Loucy (cell line): ENCODE results near the gene MACROD2.

Experiments used
- H2AFZ ChIP-seq: fragments of 200-600 bp; sonication (generic); 2 replicates; pipeline ENCODE4 v1.6.0; 2016; ENCODE audit warnings: antibody characterized with exemption, mild to moderate bottlenecking, low read length, moderate library complexity
- H3F3A ChIP-seq: fragments of 200-600 bp; 2 replicates; pipeline ENCODE4 v1.6.0; 2016; ENCODE audit warnings: antibody characterized with exemption, low read depth, mild to moderate bottlenecking
- H3K27me3 ChIP-seq: fragments of 200-600 bp; sonication (generic); 2 replicates; pipeline ENCODE4 v1.6.1; 2014; ENCODE audit warnings: low read length, mild to moderate bottlenecking; ENCODE audit not compliant: insufficient read depth, poor library complexity, severe bottlenecking
- H3K36me3 ChIP-seq: fragments of 200-600 bp; sonication (generic); 2 replicates; pipeline ENCODE4 v1.6.1; 2016; ENCODE audit warnings: low read length; ENCODE audit not compliant: insufficient read depth
- H3K4me1 ChIP-seq: fragments of 200-600 bp; sonication (generic); 2 replicates; pipeline ENCODE4 v1.5.1; 2014; ENCODE audit warnings: low read length, mild to moderate bottlenecking; ENCODE audit not compliant: insufficient read depth, poor library complexity, severe bottlenecking
- H3K4me2 ChIP-seq: fragments of 200-600 bp; sonication (generic); 2 replicates; pipeline ENCODE4 v1.6.0; 2014; ENCODE audit warnings: antibody characterized with exemption, low read length, low read depth, mild to moderate bottlenecking; ENCODE audit not compliant: poor library complexity, severe bottlenecking
- H3K4me3 ChIP-seq: fragments of 200-600 bp; sonication (generic); 2 replicates; pipeline ENCODE4 v1.5.1; 2014; ENCODE audit warnings: low read length, mild to moderate bottlenecking, mixed read lengths; ENCODE audit not compliant: poor library complexity, severe bottlenecking
- H3K79me2 ChIP-seq: fragments of 200-600 bp; sonication (generic); 2 replicates; pipeline ENCODE4 v1.6.1; 2014; ENCODE audit warnings: low read length; ENCODE audit not compliant: insufficient read depth
- H3K9ac ChIP-seq: fragments of 200-600 bp; sonication (generic); 2 replicates; pipeline ENCODE4 v1.6.0; 2014; ENCODE audit warnings: mild to moderate bottlenecking, low read depth, low read length, moderate library complexity; ENCODE audit not compliant: poor library complexity, severe bottlenecking
- H3K9me2 ChIP-seq: fragments of 200-600 bp; sonication (generic); replicated peaks from 2 replicates; pipeline ENCODE4 v1.6.1; 2016; ENCODE audit warnings: low read depth, low read length, mixed read lengths
- H3K9me3 ChIP-seq: fragments of 200-600 bp; sonication (generic); 2 replicates; pipeline ENCODE4 v1.6.1; 2014; ENCODE audit warnings: mild to moderate bottlenecking, antibody characterized with exemption, low read length, low read depth; ENCODE audit not compliant: insufficient read depth
- H4K20me1 ChIP-seq: fragments of 200-600 bp; sonication (generic); 2 replicates; pipeline ENCODE4 v1.6.0; 2014; ENCODE audit warnings: antibody characterized with exemption, low read length, mild to moderate bottlenecking; ENCODE audit not compliant: insufficient read depth, poor library complexity, severe bottlenecking
- EZH2phosphoT487 ChIP-seq: fragments of 200-600 bp; IDR thresholded peaks from 2 replicates; pipeline ENCODE4 v1.6.1; 2018; ENCODE audit warnings: antibody characterized with exemption, mild to moderate bottlenecking, moderate library complexity, borderline replicate concordance
- TF ChIP-seq, protein P1 (sequence below): fragments of 200-600 bp; sonication (generic); conservative IDR thresholded peaks from 2 replicates; pipeline ENCODE4 v1.5.1; 2014; ENCODE audit warnings: mild to moderate bottlenecking, antibody characterized with exemption, low read length

The MACROD2 gene

DNA sequence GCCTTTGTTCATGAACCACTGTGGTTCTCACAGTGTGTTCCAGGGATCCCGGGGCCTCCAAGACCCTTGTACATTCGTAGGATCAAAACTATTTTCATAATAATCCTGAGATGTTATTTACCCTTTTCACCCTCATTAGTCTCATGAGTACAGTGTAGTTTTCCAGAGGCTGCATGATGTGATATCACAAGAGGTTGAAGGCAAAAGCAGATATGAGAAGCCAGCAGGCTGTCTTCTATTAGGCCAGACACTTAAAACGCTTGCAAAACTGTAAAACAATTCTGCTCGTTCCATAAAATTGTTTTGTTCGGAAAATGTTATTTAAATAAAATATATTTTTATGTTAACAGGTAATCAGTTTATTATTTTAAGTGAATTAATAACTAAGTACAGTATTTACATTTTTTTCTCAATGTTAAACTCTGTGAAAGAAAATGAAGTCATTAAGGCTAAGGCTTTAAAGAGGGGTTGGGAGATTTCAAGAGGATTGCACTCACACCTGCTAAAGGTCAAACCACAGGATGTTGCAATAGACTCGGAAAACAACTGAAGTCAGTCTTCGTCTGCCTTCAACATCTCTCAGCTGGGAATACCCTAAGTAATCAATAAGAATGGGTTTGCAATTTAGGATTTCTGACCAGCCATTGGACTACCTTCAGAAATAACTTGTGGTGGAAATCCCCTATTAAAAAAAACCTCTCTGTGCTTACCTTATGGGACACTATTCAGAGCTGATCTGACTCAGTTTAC is 2103.7 kb downstream of the MACROD2 start:
- Histone ChIP-seq H3F3A (no peaks in the 10 kb centered on the region), H3K9ac (no peak overlapping the region), H4K20me1 (no peaks in the 10 kb centered on the region), H3K4me3 (no peak overlapping the region), H3K79me2 (no peaks in the 10 kb centered on the region), H2AFZ (no peak overlapping the region), H3K9me3 (peaks cover 4% of the 10 kb centered on the region; the same call in 1 of the 2 replicates), H3K27me3 (no peaks in the 10 kb centered on the region), H3K36me3 (no peaks in the 10 kb centered on the region), H3K9me2 (no peaks in the 10 kb centered on the region), H3K4me2 (no peak overlapping the region), H3K4me1 (no peaks in the 10 kb centered on the region)
- TF ChIP-seq, protein P1, sequence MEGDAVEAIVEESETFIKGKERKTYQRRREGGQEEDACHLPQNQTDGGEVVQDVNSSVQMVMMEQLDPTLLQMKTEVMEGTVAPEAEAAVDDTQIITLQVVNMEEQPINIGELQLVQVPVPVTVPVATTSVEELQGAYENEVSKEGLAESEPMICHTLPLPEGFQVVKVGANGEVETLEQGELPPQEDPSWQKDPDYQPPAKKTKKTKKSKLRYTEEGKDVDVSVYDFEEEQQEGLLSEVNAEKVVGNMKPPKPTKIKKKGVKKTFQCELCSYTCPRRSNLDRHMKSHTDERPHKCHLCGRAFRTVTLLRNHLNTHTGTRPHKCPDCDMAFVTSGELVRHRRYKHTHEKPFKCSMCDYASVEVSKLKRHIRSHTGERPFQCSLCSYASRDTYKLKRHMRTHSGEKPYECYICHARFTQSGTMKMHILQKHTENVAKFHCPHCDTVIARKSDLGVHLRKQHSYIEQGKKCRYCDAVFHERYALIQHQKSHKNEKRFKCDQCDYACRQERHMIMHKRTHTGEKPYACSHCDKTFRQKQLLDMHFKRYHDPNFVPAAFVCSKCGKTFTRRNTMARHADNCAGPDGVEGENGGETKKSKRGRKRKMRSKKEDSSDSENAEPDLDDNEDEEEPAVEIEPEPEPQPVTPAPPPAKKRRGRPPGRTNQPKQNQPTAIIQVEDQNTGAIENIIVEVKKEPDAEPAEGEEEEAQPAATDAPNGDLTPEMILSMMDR, result no peak
- TF ChIP-seq EZH2phosphoT487, result no peak

DNA sequence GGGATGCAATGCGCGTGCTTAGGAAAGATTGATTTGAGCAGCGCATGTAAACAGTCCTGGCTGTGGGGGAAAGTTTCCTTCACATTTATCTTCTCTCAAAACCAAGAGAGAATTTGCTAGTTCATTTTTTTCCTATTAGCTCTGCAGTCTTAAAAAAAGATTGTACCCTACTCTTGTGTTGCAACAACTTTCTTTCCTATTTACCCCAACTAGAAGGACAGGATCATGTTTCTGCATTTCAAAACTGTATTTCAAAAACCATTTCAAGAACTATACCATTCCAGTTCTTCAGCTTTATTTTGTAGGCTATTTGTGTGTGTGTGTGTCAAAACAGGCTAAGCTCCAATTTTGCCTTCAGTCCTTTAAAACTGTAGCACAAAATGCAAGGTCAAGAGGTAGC is 2104.8 kb downstream of the MACROD2 start:
- H3K9me2 ChIP-seq, result no peaks in the 10 kb centered on the region
- H3K9ac ChIP-seq, result no peak overlapping the region
- no peak overlapping the region for H2AFZ ChIP-seq
- H3K4me3 ChIP-seq, result no peak overlapping the region
- H3K4me2 ChIP-seq, result no peak overlapping the region
- H3K4me1 ChIP-seq, result no peaks in the 10 kb centered on the region
- no peaks in the 10 kb centered on the region for H3F3A ChIP-seq
- H3K79me2 ChIP-seq, result no peaks in the 10 kb centered on the region
- H3K9me3 ChIP-seq, result peaks cover 4% of the 10 kb centered on the region; the same call in 1 of the 2 replicates
- H3K27me3 ChIP-seq, result no peaks in the 10 kb centered on the region
- H4K20me1 ChIP-seq, result no peaks in the 10 kb centered on the region
- no peaks in the 10 kb centered on the region for H3K36me3 ChIP-seq
- no peak for TF ChIP-seq EZH2phosphoT487
- TF ChIP-seq, protein P1, result no peak

DNA sequence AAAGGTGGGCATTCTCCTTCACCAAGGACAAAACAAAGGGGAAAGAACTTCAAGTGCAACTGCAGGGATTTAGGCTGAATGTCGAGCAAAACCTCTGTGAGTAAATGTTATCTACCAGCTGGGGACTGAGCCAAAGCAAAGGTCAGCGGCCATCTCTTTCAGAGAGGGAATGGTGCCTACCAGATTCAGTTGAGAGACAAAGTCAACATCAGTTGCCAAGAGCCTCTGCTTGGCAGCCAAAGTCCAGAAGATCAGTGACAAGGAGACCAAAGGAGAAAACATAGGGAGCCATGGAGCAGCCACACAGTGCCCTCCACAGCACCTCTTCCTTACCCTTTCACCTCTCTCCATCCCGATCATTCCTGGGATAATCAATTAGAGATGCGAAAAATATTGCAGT is 2105.5 kb downstream of the MACROD2 start:
- Histone ChIP-seq H3K27me3 (no peaks in the 10 kb centered on the region), H3K9me3 (peaks cover 4% of the 10 kb centered on the region; the same call in 1 of the 2 replicates), H3K9ac (no peak overlapping the region), H3K4me2 (no peak overlapping the region), H3K4me3 (no peak overlapping the region), H3K79me2 (no peaks in the 10 kb centered on the region), H3K4me1 (no peaks in the 10 kb centered on the region), H3F3A (no peaks in the 10 kb centered on the region), H3K9me2 (no peaks in the 10 kb centered on the region), H3K36me3 (no peaks in the 10 kb centered on the region), H2AFZ (no peak overlapping the region), H4K20me1 (no peaks in the 10 kb centered on the region)
- TF ChIP-seq, protein P1, result no peak
- no peak for TF ChIP-seq EZH2phosphoT487
